Astrocyte (in vitro differentiated cells and primary cell): ENCODE data around the gene NLRX1.

Source experiments
- CTCF ChIP-seq: IDR thresholded peaks from 2 replicates; pipeline ENCODE4 v1.5.1; 2011; ENCODE audit warnings: low read depth, mild to moderate bottlenecking, inconsistent platforms, low read length, moderate library complexity; ENCODE audit not compliant: insufficient read depth
- EZH2 ChIP-seq: IDR thresholded peaks from 2 replicates; pipeline ENCODE4 v1.6.1; 2012; ENCODE audit warnings: mild to moderate bottlenecking, low read length, inconsistent platforms; ENCODE audit not compliant: insufficient read depth

GRCh38 chr11:119154178-119154577 is 14.3 kb upstream of the NLRX1 start:
- no peak for TF ChIP-seq CTCF
- TF ChIP-seq EZH2, result no peak
